Measurements from ENCODE around the gene DACH2. TPM values are rescaled to one million over a fixed set of nuclear protein-coding genes. Genes with fewer than 3 reads are reported as not detected.

The DACH2 gene
- total RNA-seq = under 1 TPM; 0.19 to 0.49 (median 0.27) TPM
- 0.07 TPM for polyA plus RNA-seq
- long read RNA-seq, donor 1 = 0 reads
- long read RNA-seq, donor 2 = 0 reads
- long read RNA-seq, donor 3 = 0 reads
- long read RNA-seq, donor 4 = 0 reads

DNA sequence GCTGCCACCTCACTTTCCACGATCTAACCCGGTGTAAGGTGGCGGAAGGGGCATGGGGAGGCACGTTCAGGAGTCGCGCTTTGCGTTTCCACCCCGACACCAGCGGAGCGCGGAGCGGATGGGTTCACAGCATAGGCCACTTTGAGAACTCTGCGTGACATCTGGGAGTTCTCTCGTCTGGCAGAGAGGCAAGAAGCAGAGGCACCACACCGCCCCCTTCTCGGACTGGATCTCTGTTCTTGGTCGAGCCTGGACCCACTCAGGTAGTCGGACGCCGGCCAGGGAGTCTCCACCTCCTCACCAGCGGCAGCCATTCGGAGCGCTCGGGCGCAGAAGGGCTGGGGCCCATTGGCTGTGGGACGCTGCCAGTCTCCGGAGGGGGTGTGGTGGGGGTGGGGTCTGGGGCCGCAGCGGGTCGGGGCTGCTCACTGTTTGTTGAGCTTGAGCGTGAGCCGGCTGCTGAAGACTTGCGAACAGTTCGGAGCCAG lies at the start of gene DACH2:
Gene DACH2, plus strand, starts transcription at position 428 of the 488 bp plus-strand sequence.
- no peaks in the 10 kb centered on the region for H3K9me3 ChIP-seq (ENCODE audit: control insufficient read depth, low read length)
- WGBS = under 1% methylated on average over 34 of the region's 34 CpGs
- H3K27ac ChIP-seq (ENCODE audit: low read length) = no peak within 1 kb of the TSS
- DNase-seq (peak; percentile 79 to 90 (median 88)), ATAC-seq (peak; percentile 98 to 100)
- intact Hi-C loops (cut with DNase I) = no loop called here
- H3K27me3 ChIP-seq (ENCODE audit: control insufficient read depth, insufficient read depth) = no peaks in the 10 kb centered on the region
- H3K4me1 ChIP-seq (ENCODE audit: control insufficient read depth, insufficient read depth, low read length) = peaks cover 1% of the 10 kb centered on the region
- H3K4me3 ChIP-seq (ENCODE audit: low read length) = peak within 1 kb of the TSS; percentile 55

DNA sequence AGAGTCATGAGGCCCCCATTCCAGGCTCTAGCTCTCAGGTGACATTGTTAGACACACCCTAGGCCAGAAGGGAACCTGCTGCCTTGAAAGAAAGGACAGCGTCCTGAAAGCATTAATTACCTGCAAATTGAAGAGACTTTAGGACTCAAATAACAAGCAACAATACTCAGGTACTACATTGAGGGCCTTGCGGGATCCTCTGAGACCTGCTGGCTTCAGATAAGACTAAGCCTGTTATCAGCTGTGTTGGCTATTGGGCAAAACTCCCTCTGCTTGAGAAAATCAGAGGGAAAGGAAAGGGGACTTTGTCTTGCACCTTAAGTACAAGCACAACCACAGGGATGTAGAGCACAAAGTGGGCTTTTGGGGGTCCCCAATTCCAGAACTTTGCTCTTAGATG lies 45.9 kb upstream of the DACH2 start:
- Histone ChIP-seq H3K9me3 (ENCODE audit: control insufficient read depth, low read length) (no peaks in the 10 kb centered on the region), H3K4me3 (ENCODE audit: low read length) (no peak overlapping the region), H3K27me3 (ENCODE audit: control insufficient read depth, insufficient read depth) (no peaks in the 10 kb centered on the region), H3K27ac (ENCODE audit: low read length) (no peak overlapping the region), H3K4me1 (ENCODE audit: control insufficient read depth, insufficient read depth, low read length) (no peaks in the 10 kb centered on the region)
- ATAC-seq (no peak), DNase-seq (no peak)
- intact Hi-C loops (cut with DNase I) = no loop called here
- 76% methylated on average over 2 of the region's 2 CpGs for WGBS

DNA sequence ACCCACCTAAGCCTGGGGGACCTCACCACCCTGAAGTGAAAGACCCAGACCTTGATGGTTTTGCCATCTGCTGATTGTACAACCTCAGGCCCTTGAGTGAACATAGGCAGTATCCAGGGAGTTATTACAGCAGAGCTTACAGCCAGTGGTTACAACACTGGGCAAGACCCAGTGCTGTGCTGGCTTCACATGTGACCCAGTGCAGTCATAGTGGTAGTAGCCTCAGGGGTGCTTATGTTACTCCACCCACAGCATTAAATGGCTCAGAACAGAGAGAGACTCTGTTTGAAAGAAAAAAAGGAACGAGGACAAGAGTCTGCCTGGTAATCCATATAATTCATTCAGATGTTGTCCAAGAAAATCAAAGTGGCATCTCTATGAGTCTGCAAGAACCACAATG lies 45.2 kb upstream of the DACH2 start:
- no peak for ATAC-seq

DNA sequence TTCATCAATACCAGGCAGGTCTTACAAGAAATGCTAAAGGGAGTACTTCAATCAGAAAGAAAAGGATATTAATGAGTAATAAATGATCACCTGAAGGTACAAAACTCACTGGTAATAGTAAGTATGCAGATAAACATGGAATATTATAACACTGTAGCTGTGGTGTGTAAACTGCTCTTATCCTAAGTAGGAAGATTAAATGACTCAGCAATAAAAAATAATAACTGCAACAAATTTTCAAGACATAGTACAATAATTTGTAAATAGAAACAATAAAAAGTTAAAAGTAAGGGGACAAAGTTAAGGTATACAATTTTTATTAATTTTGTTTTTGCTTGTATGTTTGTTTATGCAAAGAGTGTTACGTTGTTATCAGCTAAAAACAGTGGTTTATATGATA lies 43.7 kb upstream of the DACH2 start:
- DNase-seq = no peak
- no peak overlapping the region for H3K27ac ChIP-seq (ENCODE audit: low read length)
- no peaks in the 10 kb centered on the region for H3K4me1 ChIP-seq (ENCODE audit: control insufficient read depth, insufficient read depth, low read length)
- intact Hi-C loops (cut with DNase I) = no loop called here
- WGBS = 77% methylated on average over 1 of the region's 1 CpG
- H3K4me3 ChIP-seq (ENCODE audit: low read length) = no peak overlapping the region
- no peak for ATAC-seq
- H3K9me3 ChIP-seq (ENCODE audit: control insufficient read depth, low read length) = no peaks in the 10 kb centered on the region
- no peaks in the 10 kb centered on the region for H3K27me3 ChIP-seq (ENCODE audit: control insufficient read depth, insufficient read depth)

More for the DNA sequence above, 45.2 kb upstream of the DACH2 start:
- Histone ChIP-seq H3K27me3 (ENCODE audit: control insufficient read depth, insufficient read depth) (no peaks in the 10 kb centered on the region), H3K4me1 (ENCODE audit: control insufficient read depth, insufficient read depth, low read length) (no peaks in the 10 kb centered on the region), H3K9me3 (ENCODE audit: control insufficient read depth, low read length) (no peaks in the 10 kb centered on the region), H3K27ac (ENCODE audit: low read length) (no peak overlapping the region), H3K4me3 (ENCODE audit: low read length) (no peak overlapping the region)
- intact Hi-C loops (cut with DNase I) = no loop called here
- WGBS = 69% methylated on average over 1 of the region's 1 CpG
- DNase-seq = no peak

DNA sequence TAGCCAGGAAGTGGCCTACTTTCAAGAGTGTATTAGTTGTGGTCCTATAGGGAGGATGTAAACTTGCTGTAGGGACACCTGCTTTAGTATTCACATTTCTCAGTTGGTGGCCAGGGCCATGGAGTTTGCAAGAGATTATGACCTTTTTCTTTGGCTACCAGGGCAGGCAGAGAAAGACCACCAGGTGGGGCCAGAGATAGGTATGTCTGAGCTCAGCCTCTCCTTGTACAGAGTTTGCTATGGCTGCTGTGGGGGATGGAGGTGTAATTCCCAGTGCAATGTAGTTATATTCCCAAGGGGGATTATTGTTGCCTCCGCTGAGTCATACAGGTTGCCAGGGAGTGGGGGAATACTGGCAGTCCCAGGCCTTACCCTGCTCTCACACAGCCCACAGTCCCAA lies 26.3 kb upstream of the DACH2 start:
- intact Hi-C loops (cut with DNase I) = no loop called here
- WGBS = 86% methylated on average over 1 of the region's 1 CpG
- no peaks in the 10 kb centered on the region for H3K27me3 ChIP-seq (ENCODE audit: control insufficient read depth, insufficient read depth)
- H3K9me3 ChIP-seq (ENCODE audit: control insufficient read depth, low read length) = no peaks in the 10 kb centered on the region
- H3K27ac ChIP-seq (ENCODE audit: low read length) = no peak overlapping the region
- ATAC-seq (no peak), DNase-seq (no peak)
- no peak overlapping the region for H3K4me3 ChIP-seq (ENCODE audit: low read length)
- H3K4me1 ChIP-seq (ENCODE audit: control insufficient read depth, insufficient read depth, low read length) = no peaks in the 10 kb centered on the region

DNA sequence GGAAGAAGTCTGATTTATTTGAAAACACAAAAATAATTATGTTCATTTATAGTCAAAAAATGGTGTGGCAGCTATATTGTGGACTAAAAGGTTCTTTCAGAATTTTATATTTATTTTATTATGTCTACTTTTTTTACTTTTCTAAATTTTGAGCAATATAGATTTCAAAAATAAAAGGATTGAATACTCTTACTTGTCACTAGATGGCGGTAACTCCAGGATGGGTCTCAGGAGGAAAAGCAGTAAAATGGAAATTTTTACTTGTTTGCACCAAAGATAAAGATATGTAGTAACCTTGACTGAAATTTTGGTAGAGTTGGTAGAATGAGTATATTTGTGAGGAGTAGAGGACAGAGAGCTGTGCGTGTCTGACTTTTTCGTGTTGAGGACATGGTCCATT lies 14.5 kb upstream of the DACH2 start:
- H3K27me3 ChIP-seq (ENCODE audit: control insufficient read depth, insufficient read depth) = no peaks in the 10 kb centered on the region
- DNase-seq (no peak), ATAC-seq (no peak)
- no peaks in the 10 kb centered on the region for H3K4me1 ChIP-seq (ENCODE audit: control insufficient read depth, insufficient read depth, low read length)
- WGBS = 5% methylated on average over 3 of the region's 3 CpGs
- H3K4me3 ChIP-seq (ENCODE audit: low read length) = no peak overlapping the region
- no peak overlapping the region for H3K27ac ChIP-seq (ENCODE audit: low read length)
- H3K9me3 ChIP-seq (ENCODE audit: control insufficient read depth, low read length) = no peaks in the 10 kb centered on the region
- intact Hi-C loops (cut with DNase I) = no loop called here

DNA sequence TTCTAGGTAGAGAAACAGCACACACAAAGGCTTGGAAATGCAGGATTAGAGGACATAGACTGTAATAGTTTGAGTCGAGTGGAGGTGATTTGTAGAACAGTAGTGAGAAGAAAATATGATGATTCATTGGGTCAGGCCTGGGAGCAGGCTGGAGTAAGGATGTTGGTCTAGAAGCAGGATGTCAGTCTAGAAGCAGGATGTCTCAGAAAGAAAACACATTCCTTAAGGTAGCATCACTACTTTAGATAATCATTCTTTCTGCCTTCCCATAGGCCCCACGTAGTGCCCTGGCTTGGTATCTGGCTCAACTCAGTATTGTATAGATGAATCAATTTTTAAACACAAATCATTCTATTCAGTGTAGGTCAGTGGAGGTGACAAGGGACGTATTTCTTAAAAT lies 11.2 kb upstream of the DACH2 start:
- H3K4me1 ChIP-seq (ENCODE audit: control insufficient read depth, insufficient read depth, low read length) = no peaks in the 10 kb centered on the region
- H3K27me3 ChIP-seq (ENCODE audit: control insufficient read depth, insufficient read depth) = no peaks in the 10 kb centered on the region
- WGBS = 71% methylated on average over 3 of the region's 3 CpGs
- intact Hi-C loops (cut with DNase I) = no loop called here
- no peak overlapping the region for H3K4me3 ChIP-seq (ENCODE audit: low read length)
- DNase-seq (no peak), ATAC-seq (no peak)
- no peak overlapping the region for H3K27ac ChIP-seq (ENCODE audit: low read length)
- H3K9me3 ChIP-seq (ENCODE audit: control insufficient read depth, low read length) = no peaks in the 10 kb centered on the region

DNA sequence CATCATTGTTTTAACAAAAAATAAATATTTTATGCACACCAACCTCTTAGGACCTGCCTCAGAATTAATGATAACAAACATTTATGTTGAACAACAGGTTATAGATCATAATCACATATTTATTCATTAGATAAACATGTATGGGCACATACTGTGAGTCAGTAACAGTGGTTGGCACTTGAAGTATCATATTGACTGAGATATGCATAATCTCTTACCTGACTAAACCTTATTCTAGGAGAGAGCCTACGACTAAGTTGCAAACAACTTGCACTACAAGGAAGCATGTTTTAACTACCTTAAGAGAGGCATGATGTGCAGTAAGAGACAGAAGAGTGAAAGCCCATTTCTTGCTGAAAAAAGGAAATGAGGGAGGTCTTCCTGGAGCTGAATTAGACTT lies 6.5 kb upstream of the DACH2 start:
- Histone ChIP-seq H3K4me1 (ENCODE audit: control insufficient read depth, insufficient read depth, low read length) (no peaks in the 10 kb centered on the region), H3K9me3 (ENCODE audit: control insufficient read depth, low read length) (no peaks in the 10 kb centered on the region), H3K4me3 (ENCODE audit: low read length) (no peak overlapping the region), H3K27ac (ENCODE audit: low read length) (no peak overlapping the region), H3K27me3 (ENCODE audit: control insufficient read depth, insufficient read depth) (no peaks in the 10 kb centered on the region)
- 77% methylated on average over 1 of the region's 1 CpG for WGBS
- no peak for ATAC-seq
- intact Hi-C loops (cut with DNase I) = no loop called here
- DNase-seq = no peak

DNA sequence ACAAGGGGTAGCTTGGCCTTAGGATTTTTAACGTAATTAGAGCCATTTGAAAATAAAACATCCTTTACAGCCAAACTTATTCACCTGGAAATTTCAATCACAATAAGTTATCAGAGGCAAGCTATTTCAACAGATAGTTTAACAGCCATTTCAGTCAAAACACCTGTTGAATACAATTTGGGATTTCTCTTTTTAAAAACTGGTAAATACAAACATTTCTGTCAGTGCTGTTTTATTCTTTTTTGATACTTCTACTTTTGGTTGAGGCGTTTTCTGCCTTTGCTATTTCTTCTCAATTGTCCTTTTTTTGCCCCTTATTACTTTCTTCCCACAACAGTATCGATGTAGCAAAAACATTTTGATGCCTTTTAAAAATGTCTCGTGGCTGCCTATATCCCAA lies 2.1 kb upstream of the DACH2 start:
- DNase-seq = no peak
- Histone ChIP-seq H3K27ac (ENCODE audit: low read length) (no peak overlapping the region), H3K9me3 (ENCODE audit: control insufficient read depth, low read length) (no peaks in the 10 kb centered on the region), H3K4me3 (ENCODE audit: low read length) (no peak overlapping the region), H3K27me3 (ENCODE audit: control insufficient read depth, insufficient read depth) (no peaks in the 10 kb centered on the region), H3K4me1 (ENCODE audit: control insufficient read depth, insufficient read depth, low read length) (peaks cover 1% of the 10 kb centered on the region)
- ATAC-seq = no peak
- intact Hi-C loops (cut with DNase I) = no loop called here
- 87% methylated on average over 4 of the region's 4 CpGs for WGBS

DNA sequence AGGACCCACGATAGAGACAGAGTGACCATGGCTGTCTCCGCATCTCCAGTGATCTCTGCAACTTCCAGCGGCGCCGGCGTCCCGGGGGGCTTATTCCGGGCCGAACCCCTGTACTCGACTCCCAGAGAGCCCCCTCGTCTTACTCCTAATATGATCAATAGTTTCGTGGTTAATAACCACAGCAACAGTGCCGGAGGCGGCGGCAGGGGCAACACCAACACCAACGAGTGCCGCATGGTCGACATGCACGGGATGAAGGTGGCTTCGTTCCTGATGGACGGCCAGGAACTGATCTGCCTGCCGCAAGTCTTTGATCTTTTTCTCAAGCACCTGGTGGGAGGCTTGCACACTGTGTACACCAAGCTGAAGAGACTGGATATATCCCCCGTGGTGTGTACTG lies 343 bp downstream of the DACH2 start:
- intact Hi-C loops (cut with DNase I) = no loop called here
- Histone ChIP-seq H3K4me1 (ENCODE audit: control insufficient read depth, insufficient read depth, low read length) (peaks cover 1% of the 10 kb centered on the region), H3K4me3 (ENCODE audit: low read length) (peak overlapping the region; percentile 55), H3K9me3 (ENCODE audit: control insufficient read depth, low read length) (no peaks in the 10 kb centered on the region), H3K27ac (ENCODE audit: low read length) (no peak overlapping the region), H3K27me3 (ENCODE audit: control insufficient read depth, insufficient read depth) (no peaks in the 10 kb centered on the region)
- DNase-seq (no peak), ATAC-seq (no peak)
- WGBS = under 1% methylated on average over 23 of the region's 23 CpGs

DNA sequence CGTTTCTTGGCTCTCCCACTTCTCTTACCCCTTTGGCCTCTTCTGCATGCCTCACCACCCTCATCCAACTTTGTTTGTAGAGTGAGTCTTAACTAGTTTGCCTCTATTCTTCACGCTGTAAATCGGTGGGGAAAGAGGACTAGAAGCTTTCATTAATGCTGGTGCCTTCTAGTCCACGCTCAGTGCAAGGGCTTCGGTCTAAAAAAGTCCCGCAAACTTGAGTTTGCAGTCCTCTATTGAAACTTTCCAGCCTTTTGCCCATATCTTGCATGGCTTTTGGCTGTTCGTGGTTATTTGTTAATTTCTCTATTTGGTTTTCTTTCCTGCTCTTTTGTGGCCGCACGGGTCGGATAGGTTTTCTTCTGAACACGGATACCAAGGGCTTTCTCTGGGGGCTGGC lies 868 bp downstream of the DACH2 start:
- ATAC-seq (no peak), DNase-seq (no peak)
- Histone ChIP-seq H3K4me1 (ENCODE audit: control insufficient read depth, insufficient read depth, low read length) (peaks cover 1% of the 10 kb centered on the region), H3K9me3 (ENCODE audit: control insufficient read depth, low read length) (no peaks in the 10 kb centered on the region), H3K27me3 (ENCODE audit: control insufficient read depth, insufficient read depth) (no peaks in the 10 kb centered on the region), H3K27ac (ENCODE audit: low read length) (no peak overlapping the region), H3K4me3 (ENCODE audit: low read length) (no peak overlapping the region)
- 4% methylated on average over 11 of the region's 11 CpGs for WGBS
- intact Hi-C loops (cut with DNase I) = no loop called here

DNA sequence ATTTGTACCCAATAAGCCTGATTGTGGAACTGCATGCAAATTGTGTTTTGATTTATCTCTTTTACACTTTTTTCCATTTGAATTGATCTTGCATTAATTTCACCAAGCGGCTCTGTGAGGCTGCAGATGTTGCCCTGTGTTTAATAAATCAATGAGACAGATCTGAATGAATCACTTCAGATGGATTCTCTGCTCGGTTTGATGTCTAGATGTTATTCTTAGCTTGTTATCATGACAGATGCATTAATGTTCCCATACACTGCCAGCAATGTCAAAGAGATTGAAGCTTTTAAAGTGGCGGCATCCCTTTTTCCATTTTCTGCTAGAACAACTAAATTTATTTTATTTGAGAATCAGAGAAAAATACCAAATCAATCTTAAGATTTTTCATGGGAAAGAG lies 6.3 kb downstream of the DACH2 start:
- ATAC-seq (no peak), DNase-seq (no peak)
- intact Hi-C loops (cut with DNase I) = no loop called here
- H3K27ac ChIP-seq (ENCODE audit: low read length) = no peak overlapping the region
- no peak overlapping the region for H3K4me3 ChIP-seq (ENCODE audit: low read length)
- WGBS = 47% methylated on average over 3 of the region's 3 CpGs
- H3K4me1 ChIP-seq (ENCODE audit: control insufficient read depth, insufficient read depth, low read length) = no peaks in the 10 kb centered on the region
- H3K9me3 ChIP-seq (ENCODE audit: control insufficient read depth, low read length) = no peaks in the 10 kb centered on the region
- no peaks in the 10 kb centered on the region for H3K27me3 ChIP-seq (ENCODE audit: control insufficient read depth, insufficient read depth)

Measured in right cardiac atrium (tissue), 5 donors.